AG09309 (cell line): ENCODE results near the gene ZSCAN12.
A peak's percentile ranks its signal among the peaks of the same experiment; 100 is the strongest.
"Not testable (repeated sequence)": the region's sequence is repeated elsewhere in the genome, so short reads cannot be mapped to it uniquely, and the experiment has no call there.

ENCODE experiments used
- DNase-seq: peaks from one replicate; pipeline ENCODE4 v3.0.0-alpha.2; 2010; ENCODE audit warnings: low read depth
- H3K4me3 ChIP-seq: 2 replicates; pipeline ENCODE4 v1.5.1; 2011; ENCODE audit warnings: mild to moderate bottlenecking, low read depth, low read length, moderate library complexity; ENCODE audit not compliant: control insufficient read depth
- CTCF ChIP-seq: IDR thresholded peaks from 2 replicates; pipeline ENCODE4 v1.5.1; 2011; ENCODE audit warnings: mild to moderate bottlenecking, low read depth, low read length, inconsistent platforms; ENCODE audit not compliant: insufficient read depth, control insufficient read depth; ENCODE audit errors: missing control alignments

The ZSCAN12 gene

GRCh38 chr6:28399350-28400121, at the start of gene ZSCAN12:
Gene ZSCAN12 (minus strand): TSS chr6:28399747. CDS start chr6:28398405, 1,342 bp downstream.
- TF ChIP-seq CTCF = peak; percentile 84
- peak; percentile 41 for DNase-seq
- peak within 1 kb of the TSS; percentile 69 for H3K4me3 ChIP-seq

GRCh38 chr6:28449056-28449455, 49.5 kb upstream of the ZSCAN12 start:
- TF ChIP-seq CTCF = no peak
- no peak for DNase-seq
- H3K4me3 ChIP-seq = no peak overlapping the region

GRCh38 chr6:28447512-28447906, 48.0 kb upstream of the ZSCAN12 start:
- DNase-seq, H3K4me3 ChIP-seq: not testable (repeated sequence)

GRCh38 chr6:28446818-28447511, 47.4 kb upstream of the ZSCAN12 start:
- no peak for DNase-seq
- TF ChIP-seq CTCF = no peak
- peak overlapping the region; percentile 50 for H3K4me3 ChIP-seq

- H3K4me3 ChIP-seq, DNase-seq: not testable (repeated sequence)
These were observed 45.2 kb upstream of the ZSCAN12 start for GRCh38 chr6:28444759-28445158.

GRCh38 chr6:28443112-28443773, 43.7 kb upstream of the ZSCAN12 start, which contains the start of gene ZSCAN23:
Gene ZSCAN23 (minus strand): TSS chr6:28443491. CDS start chr6:28436266, 7,225 bp downstream.
- peak; percentile 48 for DNase-seq
- H3K4me3 ChIP-seq = peak within 1 kb of the TSS; percentile 97
- no peak for TF ChIP-seq CTCF

- TF ChIP-seq CTCF = no peak
- no peak for DNase-seq
- H3K4me3 ChIP-seq = peak overlapping the region; percentile 97
These were observed 43.0 kb upstream of the ZSCAN12 start for GRCh38 chr6:28442586-28442985.
